Sigmoid colon (tissue), 7 donors: ENCODE measurements around the gene ACOD1. TPM values are rescaled to one million over a fixed set of nuclear protein-coding genes. Genes with fewer than 3 reads are reported as not detected.

Source experiments
- DNase-seq: peaks from one replicate; pipeline ENCODE4 v3.0.0-alpha.2; 2019
- H3K27ac ChIP-seq, 4 donors: fragments of 200-600 bp; sonication (generic); one replicate each; pipeline ENCODE4 v1.5.1; 2016 to 2019; ENCODE audit warnings: mild to moderate bottlenecking in 1 of 4
- H3K27me3 ChIP-seq, 3 donors: fragments of 200-600 bp; sonication (generic); one replicate each; pipeline ENCODE4 v1.5.1; 2019; ENCODE audit warnings: mild to moderate bottlenecking in 1 of 3
- H3K36me3 ChIP-seq, 4 donors: fragments of 200-600 bp; sonication (generic); one replicate each; pipeline ENCODE4 v1.5.1; 2016 to 2019
- H3K4me1 ChIP-seq, 4 donors: fragments of 200-600 bp; sonication (generic); one replicate each; pipeline ENCODE4 v1.5.1; 2017 to 2019
- H3K4me3 ChIP-seq, 4 donors: fragments of 200-600 bp; sonication (generic); one replicate each; pipeline ENCODE4 v1.5.1; 2017 to 2019; ENCODE audit warnings: mild to moderate bottlenecking in 2 of 4, moderate library complexity in 1 of 4
- H3K9me3 ChIP-seq, 4 donors: fragments of 200-600 bp in 3 of 4; sonication (generic) in 3 of 4; one replicate each; pipeline versions ENCODE4 v1.5.1 to v1.6.1; 2013 to 2019
- CTCF ChIP-seq, 4 experiments: fragments of 450-650 bp in 3 of 4; fragments of 200-600 bp in 1 of 4; IDR thresholded peaks; one replicate each; pipeline ENCODE4 v1.5.1; 2016 to 2019; ENCODE audit warnings: antibody characterized with exemption in 4 of 4, mild to moderate bottlenecking in 3 of 4, moderate library complexity in 2 of 4
- EP300 ChIP-seq, 4 donors: sonication (generic); formaldehyde crosslinking; IDR thresholded peaks; one replicate each; pipeline ENCODE4 v1.6.1; 2017; ENCODE audit warnings: antibody characterized with exemption in 4 of 4
- POLR2A ChIP-seq, 2 donors: fragments of 450-650 bp; IDR thresholded peaks; one replicate each; pipeline ENCODE4 v1.6.1; 2016; ENCODE audit warnings: antibody characterized with exemption in 2 of 2, mild to moderate bottlenecking in 2 of 2, moderate library complexity in 2 of 2
- POLR2AphosphoS5 ChIP-seq, 4 donors: sonication (generic); formaldehyde crosslinking; IDR thresholded peaks; one replicate each; pipeline ENCODE4 v1.6.1; 2017; ENCODE audit warnings: antibody characterized with exemption in 4 of 4
- WGBS, 2 donors: extraction: QIAGEN DNeasy Blood & Tissue Kit; methylation state at CpG; one replicate each; pipeline ENCODE4 v1.1.7; 2013; 5-methylcytosine and 5-hydroxymethylcytosine counted together
- intact Hi-C: fragments of 100-400 bp; cut with DNase I; formaldehyde crosslinking; loops from one replicate; pipeline ENCODE4 v1.15.1; 2023
- polyA plus RNA-seq, 3 donors: library from polyadenylated mRNA; stranded (reverse); fragments of 200-250 nt; gene quantifications; one replicate each; pipeline ENCODE4 v1.2.3, GENCODE V29; 2013
- total RNA-seq, 4 donors: library from RNA; depleted of rRNA; stranded (reverse); fragments of >200 nt; gene quantifications; one replicate each; pipeline ENCODE4 v1.1.0, GENCODE V29; 2016
- donor health status: healthy with polysubstance abuse.
- donor health status: Bipolar disorder and iron deficiency.
- donor health status: healthy.

The ACOD1 gene
- total and polyA plus RNA-seq, 7 donors = 0.10 TPM; not detected in 6

DNA sequence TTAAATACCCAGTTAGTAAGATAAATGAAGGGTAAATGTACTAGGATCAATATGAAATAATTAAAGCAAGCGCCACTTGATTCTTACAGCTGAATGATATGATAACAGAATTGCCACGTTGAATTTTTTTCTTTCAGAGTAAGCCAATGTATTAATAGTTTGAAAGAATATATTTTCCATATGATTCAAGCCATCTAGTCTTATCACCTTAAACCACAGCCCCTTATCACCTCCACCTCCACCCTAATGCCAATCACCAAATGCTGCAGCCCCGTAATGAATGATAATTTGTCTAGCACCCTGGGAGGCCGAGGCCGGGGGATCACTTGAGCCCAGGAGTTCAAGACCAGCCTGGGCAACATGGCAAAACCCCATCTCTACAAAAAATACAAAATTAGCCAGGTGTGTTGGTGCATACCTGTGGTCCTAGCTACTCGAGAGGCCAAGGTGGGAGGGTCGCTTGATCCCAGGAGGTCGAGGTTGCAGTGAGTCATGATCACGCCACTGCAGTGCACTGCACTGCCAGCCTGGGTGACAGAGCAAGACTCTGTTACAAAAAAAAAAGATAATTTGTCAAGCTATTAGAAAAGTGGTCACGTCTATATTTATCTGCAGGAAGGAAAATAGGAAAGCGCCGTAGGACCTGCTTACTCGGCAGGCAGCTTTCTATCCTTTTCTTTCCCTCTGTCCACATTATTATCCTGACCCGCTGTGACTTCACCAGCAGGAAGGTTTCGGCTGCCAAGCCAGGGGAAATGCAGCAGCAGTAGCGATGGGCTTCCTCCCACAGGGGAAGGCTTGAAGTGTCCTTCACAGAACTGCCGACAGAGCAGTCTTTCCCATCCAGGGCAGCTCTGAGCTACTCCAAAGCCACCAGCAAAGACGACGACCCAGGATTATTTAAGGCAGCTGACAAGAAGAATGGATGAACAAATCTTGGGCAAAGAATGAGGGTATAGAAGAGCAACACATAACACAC, 23.8 kb downstream of the ACOD1 start:
- intact Hi-C loops = loop anchor here (10.0 kb wide), 1 partner anchor 497 kb away; no protein-coding TSS in a partner anchor
- WGBS, 2 donors = 53 to 71% methylated on average over 19 of the region's 19 CpGs
- TF ChIP-seq POLR2A (IDR thresholded peaks at IDR 0.05) = no peak
- TF ChIP-seq POLR2AphosphoS5 (IDR thresholded peaks at IDR 0.05) = no peak
- TF ChIP-seq EP300 (IDR thresholded peaks at IDR 0.05) = no peak
- TF ChIP-seq CTCF (IDR thresholded peaks at IDR 0.05) = no peak

DNA sequence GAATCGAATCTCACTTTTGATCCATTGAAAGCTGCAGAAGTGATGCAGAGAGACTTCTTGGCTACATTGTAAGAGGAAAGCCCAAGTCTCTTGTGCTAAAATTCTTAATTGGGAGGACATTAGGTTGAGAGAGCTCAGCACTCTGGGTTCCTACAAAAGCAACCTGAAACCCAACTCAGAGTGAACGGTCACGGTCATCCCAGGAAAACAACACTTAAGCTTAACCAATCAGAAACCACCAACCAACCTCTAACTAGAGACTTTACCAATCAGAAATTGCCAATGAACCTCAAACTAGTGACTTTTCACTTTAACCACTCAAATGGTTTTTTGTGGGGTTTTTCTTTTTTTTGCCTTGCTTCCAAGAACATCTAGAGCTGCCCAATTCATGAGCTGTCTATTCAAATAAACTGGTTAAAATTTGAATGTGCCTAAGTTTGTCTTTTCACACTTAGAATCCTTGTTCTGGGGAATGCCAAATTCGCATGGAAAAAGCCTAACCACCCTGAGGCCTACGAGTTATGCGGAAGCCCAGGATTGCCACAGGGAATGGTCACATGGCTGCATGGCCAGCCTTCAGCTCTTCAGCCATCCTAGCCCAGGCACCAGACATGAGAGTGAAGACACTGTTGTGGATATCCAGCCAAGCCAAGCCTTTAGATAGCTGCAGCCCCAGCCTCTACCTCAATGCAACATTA, 25.8 kb downstream of the ACOD1 start:
- 92% methylated on average over 6 of the region's 6 CpGs for WGBS, 2 donors
- no peak overlapping the region for H3K27ac ChIP-seq
- no peaks in the 10 kb centered on the region for H3K4me1 ChIP-seq
- H3K9me3 ChIP-seq = no peaks in the 10 kb centered on the region
- intact Hi-C loops = loop anchor here (10.0 kb wide), 1 partner anchor 499 kb away; no protein-coding TSS in a partner anchor
- TF ChIP-seq POLR2AphosphoS5 (IDR thresholded peaks at IDR 0.05) = no peak
- no peak for TF ChIP-seq CTCF (IDR thresholded peaks at IDR 0.05)
- no peak for TF ChIP-seq POLR2A (IDR thresholded peaks at IDR 0.05)
- no peak for TF ChIP-seq EP300 (IDR thresholded peaks at IDR 0.05)
- DNase-seq = no peak
- no peak overlapping the region for H3K4me3 ChIP-seq
- H3K27me3 ChIP-seq = no peaks in the 10 kb centered on the region
- H3K36me3 ChIP-seq = no peaks in the 10 kb centered on the region

More for the DNA sequence above, 23.8 kb downstream of the ACOD1 start:
- H3K4me1 ChIP-seq = no peaks in the 10 kb centered on the region
- H3K9me3 ChIP-seq = no peaks in the 10 kb centered on the region
- H3K27me3 ChIP-seq = no peaks in the 10 kb centered on the region
- no peak overlapping the region for H3K4me3 ChIP-seq
- no peak for DNase-seq
- no peaks in the 10 kb centered on the region for H3K36me3 ChIP-seq
- H3K27ac ChIP-seq = no peak overlapping the region

DNA sequence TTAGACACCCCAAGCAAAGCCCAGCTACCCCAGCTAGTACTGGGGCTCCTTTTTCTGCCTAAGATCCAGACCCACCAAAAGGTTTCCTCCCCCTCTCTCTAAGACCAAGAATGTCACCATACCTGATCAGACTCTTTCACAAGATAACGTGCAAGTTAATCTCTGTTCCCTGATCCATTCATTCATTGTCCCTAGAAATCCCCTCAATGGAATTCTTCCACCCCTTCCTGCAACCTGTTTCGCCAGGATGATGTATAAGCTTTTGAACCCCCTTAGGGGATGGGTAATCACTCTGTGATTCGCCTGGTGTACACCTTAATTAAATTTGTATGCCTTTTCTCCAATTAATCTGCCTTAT, 26.3 kb downstream of the ACOD1 start:
- TF ChIP-seq EP300 (IDR thresholded peaks at IDR 0.05) (no peak), CTCF (IDR thresholded peaks at IDR 0.05) (no peak), POLR2AphosphoS5 (IDR thresholded peaks at IDR 0.05) (no peak), POLR2A (IDR thresholded peaks at IDR 0.05) (no peak)
- H3K9me3 ChIP-seq = no peaks in the 10 kb centered on the region
- no peak for DNase-seq
- no peak overlapping the region for H3K4me3 ChIP-seq
- H3K27ac ChIP-seq = no peak overlapping the region
- no peaks in the 10 kb centered on the region for H3K27me3 ChIP-seq
- WGBS, 2 donors = 90 to 91% methylated on average over 3 of the region's 3 CpGs
- H3K4me1 ChIP-seq = peaks cover 0 to under 1% (median 0%) of the 10 kb centered on the region in 4 donors
- no peaks in the 10 kb centered on the region for H3K36me3 ChIP-seq
- intact Hi-C loops = loop anchor here (10.0 kb wide), 1 partner anchor 500 kb away; no protein-coding TSS in a partner anchor

DNA sequence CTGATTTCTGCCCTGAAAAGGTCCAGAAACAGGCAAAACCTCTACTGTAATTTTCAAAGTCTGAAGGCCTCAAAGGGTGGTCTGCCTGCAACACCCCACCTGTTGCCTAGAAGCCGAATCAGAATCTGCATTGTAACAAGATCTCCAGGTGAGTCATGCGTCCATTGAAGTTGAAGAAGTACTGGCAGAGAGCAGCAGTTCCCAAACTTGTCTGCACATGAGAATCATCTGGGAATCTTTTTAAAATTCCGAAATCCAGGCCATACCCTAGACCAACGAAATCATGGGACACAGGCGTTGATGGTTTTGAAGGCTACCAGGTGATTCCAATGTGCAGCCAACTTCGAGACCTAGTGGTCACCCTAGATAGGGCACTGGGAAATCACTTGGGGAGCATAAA, 27.6 kb downstream of the ACOD1 start:
- Histone ChIP-seq H3K4me3 (no peak overlapping the region), H3K27me3 (peaks cover 0 to 10% (median 0%) of the 10 kb centered on the region in 3 donors), H3K4me1 (peaks cover 0 to 10% (median 8%) of the 10 kb centered on the region in 4 donors), H3K27ac (no peak overlapping the region), H3K9me3 (no peaks in the 10 kb centered on the region), H3K36me3 (no peaks in the 10 kb centered on the region)
- DNase-seq = no peak
- TF ChIP-seq POLR2AphosphoS5 (IDR thresholded peaks at IDR 0.05) (no peak), EP300 (IDR thresholded peaks at IDR 0.05) (no peak), POLR2A (IDR thresholded peaks at IDR 0.05) (no peak), CTCF (IDR thresholded peaks at IDR 0.05) (no peak)
- intact Hi-C loops = loop anchor here (10.0 kb wide), 1 partner anchor 501 kb away; no protein-coding TSS in a partner anchor
- 92 to 93% methylated on average over 6 of the region's 6 CpGs for WGBS, 2 donors
